ENCODE data around the gene RANGAP1. TPM values are rescaled to one million over a fixed set of nuclear protein-coding genes. Genes with fewer than 3 reads are reported as not detected.
A peak's percentile ranks its signal among the peaks of the same experiment; 100 is the strongest.

Gene RANGAP1
- total RNA-seq, 6 experiments from 2014 or later, result 27.4 to 56.3 (median 37.6) TPM

DNA sequence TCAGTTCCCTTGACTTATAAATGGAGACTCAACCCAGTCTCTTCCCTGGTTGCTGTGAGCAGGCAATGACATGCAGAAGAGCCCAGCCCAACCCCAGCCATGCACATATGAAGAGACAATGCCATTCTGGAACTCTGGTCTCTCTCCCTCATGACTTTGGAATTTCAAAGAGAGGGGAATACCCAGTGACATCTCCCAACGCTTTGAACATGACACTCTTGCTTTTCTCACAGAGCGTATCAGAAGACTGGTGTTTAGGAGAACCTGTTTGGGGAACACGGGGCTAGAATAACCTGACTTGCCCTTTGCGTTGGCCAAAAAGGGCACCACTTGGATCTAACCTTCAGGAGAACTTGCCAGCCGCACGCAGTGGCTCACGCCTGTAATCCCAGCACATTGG lies 12.9 kb downstream of the RANGAP1 start:
- no peaks in the 10 kb centered on the region for H3K4me1 ChIP-seq
- H3K36me3 ChIP-seq, result peaks cover 0 to 63% (median 32%) of the 10 kb centered on the region in 4 donors
- H3K4me3 ChIP-seq, result no peak overlapping the region
- no peak for DNase-seq
- no peak for ATAC-seq
- WGBS (ENCODE audit: insufficient coverage, low coverage, low lambda C conversion rate, missing lambda C conversion rate), result 89% methylated on average over 4 of the region's 7 CpGs
- H3K27ac ChIP-seq, result no peak overlapping the region
- TF ChIP-seq POLR2A (IDR thresholded peaks at IDR 0.05), result no peak
- TF ChIP-seq, protein P1, sequence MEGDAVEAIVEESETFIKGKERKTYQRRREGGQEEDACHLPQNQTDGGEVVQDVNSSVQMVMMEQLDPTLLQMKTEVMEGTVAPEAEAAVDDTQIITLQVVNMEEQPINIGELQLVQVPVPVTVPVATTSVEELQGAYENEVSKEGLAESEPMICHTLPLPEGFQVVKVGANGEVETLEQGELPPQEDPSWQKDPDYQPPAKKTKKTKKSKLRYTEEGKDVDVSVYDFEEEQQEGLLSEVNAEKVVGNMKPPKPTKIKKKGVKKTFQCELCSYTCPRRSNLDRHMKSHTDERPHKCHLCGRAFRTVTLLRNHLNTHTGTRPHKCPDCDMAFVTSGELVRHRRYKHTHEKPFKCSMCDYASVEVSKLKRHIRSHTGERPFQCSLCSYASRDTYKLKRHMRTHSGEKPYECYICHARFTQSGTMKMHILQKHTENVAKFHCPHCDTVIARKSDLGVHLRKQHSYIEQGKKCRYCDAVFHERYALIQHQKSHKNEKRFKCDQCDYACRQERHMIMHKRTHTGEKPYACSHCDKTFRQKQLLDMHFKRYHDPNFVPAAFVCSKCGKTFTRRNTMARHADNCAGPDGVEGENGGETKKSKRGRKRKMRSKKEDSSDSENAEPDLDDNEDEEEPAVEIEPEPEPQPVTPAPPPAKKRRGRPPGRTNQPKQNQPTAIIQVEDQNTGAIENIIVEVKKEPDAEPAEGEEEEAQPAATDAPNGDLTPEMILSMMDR (IDR thresholded peaks at IDR 0.05), result no peak
- intact Hi-C loops (cut with DNase I), result no loop called here
- no peaks in the 10 kb centered on the region for H3K9me3 ChIP-seq
- no peaks in the 10 kb centered on the region for H3K27me3 ChIP-seq

DNA sequence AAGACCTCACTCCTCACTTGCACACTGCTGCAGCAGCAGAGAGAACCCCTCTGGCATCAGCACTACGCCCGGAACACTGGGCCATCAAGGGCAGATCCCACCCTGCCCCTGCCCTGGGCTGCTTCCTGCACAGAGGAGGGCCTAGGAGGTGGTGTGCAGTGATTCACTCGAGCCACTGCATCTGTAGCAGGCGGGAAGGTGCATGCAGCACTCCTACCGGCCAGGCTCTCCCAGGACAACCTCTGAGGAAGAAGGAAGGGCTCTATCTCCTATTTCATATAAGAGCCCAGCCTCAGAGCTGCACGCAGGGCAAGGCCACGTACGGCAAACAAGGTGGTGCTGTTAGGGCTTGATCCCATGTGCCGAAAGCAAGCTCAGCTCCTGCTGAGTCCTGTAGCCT lies 14.2 kb downstream of the RANGAP1 start:
- Histone ChIP-seq H3K36me3 (peaks cover 0 to 63% (median 33%) of the 10 kb centered on the region in 4 donors), H3K9me3 (no peaks in the 10 kb centered on the region), H3K4me1 (no peaks in the 10 kb centered on the region), H3K4me3 (no peak overlapping the region), H3K27me3 (no peaks in the 10 kb centered on the region), H3K27ac (no peak overlapping the region)
- no peak for DNase-seq
- WGBS (ENCODE audit: insufficient coverage, low coverage, low lambda C conversion rate, missing lambda C conversion rate), result 94% methylated on average over 6 of the region's 9 CpGs
- TF ChIP-seq POLR2A (IDR thresholded peaks at IDR 0.05), result no peak
- peak in 1 of 4 donors; percentile 29 for ATAC-seq
- intact Hi-C loops (cut with DNase I), result no loop called here

DNA sequence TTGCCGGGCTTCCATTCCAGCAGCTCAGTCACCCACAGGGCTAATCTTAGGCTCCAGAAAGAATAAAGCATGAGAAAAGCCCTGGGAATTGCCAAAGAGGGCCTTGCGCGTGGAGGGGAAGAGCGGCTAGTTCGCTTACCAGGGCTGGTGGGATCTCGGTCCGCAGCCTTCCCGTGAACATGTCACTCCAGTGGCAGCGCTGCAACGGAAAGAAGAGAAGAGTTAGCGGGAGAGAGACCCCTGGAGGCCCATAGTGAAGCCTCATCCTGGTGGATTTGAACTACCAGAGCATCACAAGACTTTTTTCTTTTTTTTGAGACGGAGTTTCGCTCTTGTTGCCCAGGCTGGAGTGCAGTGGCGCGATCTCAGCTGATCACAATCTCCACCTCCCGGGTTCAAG lies 18.0 kb downstream of the RANGAP1 start:
- H3K4me1 ChIP-seq, result no peaks in the 10 kb centered on the region
- intact Hi-C loops (cut with DNase I), result no loop called here
- TF ChIP-seq, protein P1 (IDR thresholded peaks at IDR 0.05), result no peak
- TF ChIP-seq POLR2A (IDR thresholded peaks at IDR 0.05), result no peak
- DNase-seq, result no peak
- no peaks in the 10 kb centered on the region for H3K9me3 ChIP-seq
- WGBS (ENCODE audit: insufficient coverage, low coverage, low lambda C conversion rate, missing lambda C conversion rate), result 100% methylated on average over 11 of the region's 16 CpGs
- H3K36me3 ChIP-seq, result peaks cover 0 to 69% (median 25%) of the 10 kb centered on the region in 4 donors
- no peak for ATAC-seq
- H3K27me3 ChIP-seq, result no peaks in the 10 kb centered on the region
- no peak overlapping the region for H3K27ac ChIP-seq
- no peak overlapping the region for H3K4me3 ChIP-seq

DNA sequence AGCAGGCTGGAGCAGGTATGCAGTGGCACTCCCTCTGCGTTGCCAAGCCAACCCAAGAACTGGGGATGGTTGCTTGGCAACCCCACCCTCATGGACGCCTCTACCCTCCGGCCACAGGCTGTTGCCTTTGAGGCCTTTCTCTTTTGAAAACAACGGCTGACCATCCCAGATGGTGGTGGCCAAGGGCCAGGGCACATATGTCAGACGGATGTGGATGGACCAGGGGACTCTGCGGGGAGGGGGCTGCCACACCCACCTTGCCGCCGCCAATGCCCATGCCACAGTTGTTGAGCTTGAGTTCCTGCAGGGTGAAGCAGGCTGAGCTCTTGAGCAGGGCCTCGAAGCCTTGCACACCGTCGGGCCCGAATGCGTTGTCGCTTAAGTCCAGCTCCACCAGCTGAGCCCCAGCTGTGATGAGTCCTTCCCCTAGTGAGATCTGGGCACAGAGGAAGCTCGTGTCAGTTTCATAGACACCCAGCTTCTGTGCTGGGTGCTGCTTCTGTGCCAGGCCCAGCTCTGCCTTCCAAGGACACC lies 21.5 kb downstream of the RANGAP1 start:
- Histone ChIP-seq H3K4me3 (no peak overlapping the region), H3K36me3 (peaks cover 0 to 71% (median 22%) of the 10 kb centered on the region in 4 donors), H3K4me1 (peaks cover 0 to 9% (median 0%) of the 10 kb centered on the region in 4 donors), H3K27me3 (no peaks in the 10 kb centered on the region), H3K27ac (no peak overlapping the region), H3K9me3 (no peaks in the 10 kb centered on the region)
- DNase-seq (no peak), ATAC-seq (no peak)
- no peak for TF ChIP-seq POLR2A (IDR thresholded peaks at IDR 0.05)
- TF ChIP-seq, protein P1 (IDR thresholded peaks at IDR 0.05), result no peak
- intact Hi-C loops (cut with DNase I), result no loop called here
- 94% methylated on average over 3 of the region's 15 CpGs for WGBS (ENCODE audit: insufficient coverage, low coverage, low lambda C conversion rate, missing lambda C conversion rate)

DNA sequence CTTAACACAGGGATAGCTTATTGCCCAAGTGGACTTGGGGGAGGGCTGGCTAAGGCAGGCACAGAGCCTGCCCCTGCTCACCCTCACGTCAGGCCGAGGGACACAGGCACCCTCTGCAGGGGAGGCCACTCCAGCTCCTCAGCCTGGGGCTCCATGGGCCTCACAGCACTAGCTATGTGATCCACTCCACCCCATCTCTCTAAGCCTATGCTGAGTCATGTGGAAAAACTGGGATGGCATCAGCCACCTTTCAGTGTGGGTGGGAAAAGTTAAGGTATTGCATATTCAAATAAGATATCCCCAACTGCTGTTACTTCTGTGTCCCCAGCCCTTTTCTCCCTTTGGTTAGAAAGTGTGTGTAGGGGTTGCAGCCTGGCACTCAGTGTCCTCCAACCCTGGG lies 22.3 kb downstream of the RANGAP1 start:
- intact Hi-C loops (cut with DNase I), result no loop called here
- peak in 1 of 4 donors; percentile 16 for ATAC-seq
- no CpG with 5 or more reads among the region's 2 CpGs for WGBS (ENCODE audit: insufficient coverage, low coverage, low lambda C conversion rate, missing lambda C conversion rate)

More for the DNA sequence above, 22.3 kb downstream of the RANGAP1 start:
- Histone ChIP-seq H3K27me3 (no peaks in the 10 kb centered on the region), H3K36me3 (peaks cover 0 to 73% (median 19%) of the 10 kb centered on the region in 4 donors), H3K4me3 (no peak overlapping the region), H3K4me1 (peaks cover 0 to 9% (median 0%) of the 10 kb centered on the region in 4 donors), H3K27ac (no peak overlapping the region), H3K9me3 (no peaks in the 10 kb centered on the region)
- no peak for DNase-seq
- TF ChIP-seq, protein P1 (IDR thresholded peaks at IDR 0.05), result no peak
- no peak for TF ChIP-seq POLR2A (IDR thresholded peaks at IDR 0.05)

Data from right lobe of liver (tissue), 6 donors.